K562 (cell line): ENCODE results near the gene WNT7B.

Source experiments
- EP300 ChIP-seq: IDR thresholded peaks from 2 replicates; pipeline ENCODE4 v1.6.1; 2012; ENCODE audit warnings: low read length, improper control_type of control experiment
- MAZ ChIP-seq, 2 experiments: fragments of 450-650 bp in 1 of 2; sonication (generic) in 1 of 2; formaldehyde crosslinking; IDR thresholded peaks in 1 of 2; conservative IDR thresholded peaks in 1 of 2; 2 replicates each; pipeline versions ENCODE4 v1.4.0 to v1.5.0; 2020; ENCODE audit warnings: mild to moderate bottlenecking in 1 of 2, missing genetic modification reagents in 1 of 2
- SPI1 ChIP-seq: IDR thresholded peaks from 2 replicates; pipeline ENCODE4 v1.6.1; 2011; ENCODE audit warnings: low read depth, low read length, control low read depth, borderline replicate concordance
- ZNF23 ChIP-seq: fragments of 250-450 bp; sonication (Bioruptor Pico); IDR thresholded peaks from 2 replicates; pipeline ENCODE4 v1.4.0; 2020; ENCODE audit warnings: mild to moderate bottlenecking
- ZNF384 ChIP-seq: IDR thresholded peaks from 2 replicates; pipeline ENCODE4 v1.6.1; 2012; ENCODE audit warnings: low read depth, low read length, improper control_type of control experiment
- TF ChIP-seq, protein P1 (sequence below): fragments of 150-350 bp; IDR thresholded peaks from 2 replicates; pipeline ENCODE4 v1.6.1; 2014; ENCODE audit warnings: low read depth, mild to moderate bottlenecking, low read length, borderline replicate concordance
- TF ChIP-seq, protein P2 (sequence below): fragments of 450-650 bp; IDR thresholded peaks from 2 replicates; pipeline ENCODE4 v1.6.1; 2016; ENCODE audit warnings: missing biosample characterization, missing genetic modification characterization

DNA sequence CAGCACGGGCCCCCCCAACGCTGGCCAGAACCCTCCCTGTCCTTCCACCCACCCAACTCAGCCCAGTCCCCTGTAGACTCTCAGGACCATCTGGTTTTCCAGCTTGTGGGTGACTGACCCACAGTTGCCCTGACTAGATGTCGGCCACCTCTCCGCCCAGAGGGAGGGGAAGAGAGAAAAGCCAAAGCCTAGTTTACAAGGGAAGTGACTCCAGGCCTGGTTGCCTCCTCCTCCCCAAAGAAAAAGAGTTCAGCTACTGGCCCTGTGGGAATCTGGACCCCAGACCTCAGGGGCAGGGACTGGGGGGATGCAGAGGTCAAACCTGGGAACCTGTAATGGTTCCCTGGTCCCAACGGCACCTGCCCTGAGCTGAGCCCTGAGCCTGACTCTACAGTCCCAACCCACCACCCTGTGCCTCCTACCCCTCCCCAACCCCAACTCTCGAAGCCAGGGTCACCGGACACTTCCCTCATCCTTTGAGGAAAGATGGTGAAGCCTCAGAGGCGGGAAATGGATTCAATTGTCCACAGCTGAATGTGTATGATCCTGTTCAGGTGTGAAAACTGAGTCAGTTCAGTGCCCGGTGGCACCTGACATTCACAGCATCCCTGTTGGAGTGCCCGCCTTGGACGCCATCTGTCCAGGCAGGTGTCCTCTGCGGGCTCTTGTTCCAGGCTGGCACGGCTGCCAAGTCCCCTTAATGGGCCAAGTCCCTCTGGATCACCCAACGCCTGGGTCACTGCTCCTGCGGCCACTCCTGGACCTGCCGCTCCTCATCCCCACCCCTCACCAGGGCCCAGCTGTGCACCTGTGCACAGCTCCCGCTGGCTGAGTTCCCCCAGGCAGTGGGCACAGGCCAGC, 21.0 kb upstream of the WNT7B start:
- TF ChIP-seq, protein P1, sequence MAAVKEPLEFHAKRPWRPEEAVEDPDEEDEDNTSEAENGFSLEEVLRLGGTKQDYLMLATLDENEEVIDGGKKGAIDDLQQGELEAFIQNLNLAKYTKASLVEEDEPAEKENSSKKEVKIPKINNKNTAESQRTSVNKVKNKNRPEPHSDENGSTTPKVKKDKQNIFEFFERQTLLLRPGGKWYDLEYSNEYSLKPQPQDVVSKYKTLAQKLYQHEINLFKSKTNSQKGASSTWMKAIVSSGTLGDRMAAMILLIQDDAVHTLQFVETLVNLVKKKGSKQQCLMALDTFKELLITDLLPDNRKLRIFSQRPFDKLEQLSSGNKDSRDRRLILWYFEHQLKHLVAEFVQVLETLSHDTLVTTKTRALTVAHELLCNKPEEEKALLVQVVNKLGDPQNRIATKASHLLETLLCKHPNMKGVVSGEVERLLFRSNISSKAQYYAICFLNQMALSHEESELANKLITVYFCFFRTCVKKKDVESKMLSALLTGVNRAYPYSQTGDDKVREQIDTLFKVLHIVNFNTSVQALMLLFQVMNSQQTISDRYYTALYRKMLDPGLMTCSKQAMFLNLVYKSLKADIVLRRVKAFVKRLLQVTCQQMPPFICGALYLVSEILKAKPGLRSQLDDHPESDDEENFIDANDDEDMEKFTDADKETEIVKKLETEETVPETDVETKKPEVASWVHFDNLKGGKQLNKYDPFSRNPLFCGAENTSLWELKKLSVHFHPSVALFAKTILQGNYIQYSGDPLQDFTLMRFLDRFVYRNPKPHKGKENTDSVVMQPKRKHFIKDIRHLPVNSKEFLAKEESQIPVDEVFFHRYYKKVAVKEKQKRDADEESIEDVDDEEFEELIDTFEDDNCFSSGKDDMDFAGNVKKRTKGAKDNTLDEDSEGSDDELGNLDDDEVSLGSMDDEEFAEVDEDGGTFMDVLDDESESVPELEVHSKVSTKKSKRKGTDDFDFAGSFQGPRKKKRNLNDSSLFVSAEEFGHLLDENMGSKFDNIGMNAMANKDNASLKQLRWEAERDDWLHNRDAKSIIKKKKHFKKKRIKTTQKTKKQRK: no peak
- TF ChIP-seq ZNF384 (no peak), MAZ (CRISPR knock-in tag; conservative IDR thresholded peaks at IDR 0.05 in 1 of 2, IDR thresholded peaks at IDR 0.05 in 1 of 2) (no peak), ZNF23 (CRISPR knock-in tag) (no peak), SPI1 (no peak), EP300 (no peak)
- TF ChIP-seq, protein P2, sequence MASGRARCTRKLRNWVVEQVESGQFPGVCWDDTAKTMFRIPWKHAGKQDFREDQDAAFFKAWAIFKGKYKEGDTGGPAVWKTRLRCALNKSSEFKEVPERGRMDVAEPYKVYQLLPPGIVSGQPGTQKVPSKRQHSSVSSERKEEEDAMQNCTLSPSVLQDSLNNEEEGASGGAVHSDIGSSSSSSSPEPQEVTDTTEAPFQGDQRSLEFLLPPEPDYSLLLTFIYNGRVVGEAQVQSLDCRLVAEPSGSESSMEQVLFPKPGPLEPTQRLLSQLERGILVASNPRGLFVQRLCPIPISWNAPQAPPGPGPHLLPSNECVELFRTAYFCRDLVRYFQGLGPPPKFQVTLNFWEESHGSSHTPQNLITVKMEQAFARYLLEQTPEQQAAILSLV (tag): no peak
